HCT116 (cell line): ENCODE results near the gene KLHDC10.

Experiments
- CEBPB ChIP-seq: IDR thresholded peaks from 2 replicates; pipeline ENCODE4 v1.6.1; 2012; ENCODE audit warnings: low read depth
- CTCF ChIP-seq, 3 experiments: fragments of 200-600 bp in 1 of 3; sonication (generic) in 1 of 3; IDR thresholded peaks in 2 of 3; conservative IDR thresholded peaks in 1 of 3; 2 replicates each; pipeline ENCODE4 v1.5.1; 2012 to 2017; ENCODE audit warnings: low read depth in 2 of 3, low read length in 2 of 3, antibody characterized with exemption in 1 of 3, borderline replicate concordance in 1 of 3, control low read depth in 1 of 3, mild to moderate bottlenecking in 1 of 3, mixed read lengths in 1 of 3, mixed run types in 1 of 3, moderate library complexity in 1 of 3; ENCODE audit not compliant: insufficient read depth in 1 of 3
- ELF1 ChIP-seq: IDR thresholded peaks from 2 replicates; pipeline ENCODE4 v1.6.1; 2012; ENCODE audit warnings: low read depth, borderline replicate concordance
- EZH2 ChIP-seq: fragments of 200-600 bp; sonication (generic); IDR thresholded peaks from 2 replicates; pipeline ENCODE4 v1.6.1; 2017; ENCODE audit warnings: antibody characterized with exemption, mixed run types
- EZH2phosphoT487 ChIP-seq: fragments of 200-600 bp; IDR thresholded peaks from 2 replicates; pipeline ENCODE4 v1.6.1; 2018; ENCODE audit warnings: antibody characterized with exemption, borderline replicate concordance
- JUND ChIP-seq: IDR thresholded peaks from 2 replicates; pipeline ENCODE4 v1.6.1; 2012
- MAX ChIP-seq: IDR thresholded peaks from 2 replicates; pipeline ENCODE4 v1.6.1; 2012
- POLR2A ChIP-seq: IDR thresholded peaks from 2 replicates; pipeline ENCODE4 v1.7.0; 2011; ENCODE audit warnings: borderline replicate concordance; ENCODE audit not compliant: insufficient read depth, insufficient read length; ENCODE audit errors: extremely low read depth
- POLR2AphosphoS5 ChIP-seq: IDR thresholded peaks from 2 replicates; pipeline ENCODE4 v1.6.1; 2011; ENCODE audit warnings: mild to moderate bottlenecking, low read depth, low read length, moderate library complexity
- RAD21 ChIP-seq: IDR thresholded peaks from 2 replicates; pipeline ENCODE4 v1.6.1; 2012; ENCODE audit warnings: low read depth, mild to moderate bottlenecking
- SP1 ChIP-seq: IDR thresholded peaks from 2 replicates; pipeline ENCODE4 v1.6.1; 2012; ENCODE audit warnings: low read depth
- YY1 ChIP-seq: IDR thresholded peaks from 2 replicates; pipeline ENCODE4 v1.6.1; 2011; ENCODE audit warnings: low read length, low read depth, moderate library complexity, mild to moderate bottlenecking; ENCODE audit not compliant: insufficient replicate concordance; ENCODE audit errors: extremely low read depth
- ZNF274 ChIP-seq: fragments of 200-500 bp; sonication (Bioruptor generic); IDR thresholded peaks from 2 replicates; pipeline ENCODE4 v1.6.1; 2014; ENCODE audit warnings: mild to moderate bottlenecking, low read depth, low read length, inconsistent platforms
- TF ChIP-seq, protein P1 (sequence below): IDR thresholded peaks from 2 replicates; pipeline ENCODE4 v1.6.1; 2012; ENCODE audit warnings: low read depth

DNA sequence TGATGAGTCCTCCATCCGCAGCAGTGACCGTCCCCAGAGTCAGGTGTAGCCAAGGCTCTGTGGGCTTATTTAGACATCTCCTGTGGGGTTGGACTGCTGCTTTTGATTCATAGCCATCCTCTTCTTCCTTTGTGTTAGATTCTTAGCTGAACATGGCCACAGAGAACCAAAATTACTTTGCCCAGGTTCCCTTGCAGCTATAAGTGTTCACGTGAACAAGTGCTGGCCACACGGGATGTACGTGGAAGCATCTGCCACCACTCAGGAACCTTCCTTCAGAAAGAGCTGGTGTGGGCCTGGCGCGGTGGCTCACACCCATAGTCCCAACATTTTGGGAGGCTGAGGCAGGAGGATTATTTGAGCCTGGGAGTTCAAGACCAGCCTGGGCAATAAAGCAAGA lies 85.8 kb downstream of the KLHDC10 start:
- TF ChIP-seq ZNF274: no peak
- TF ChIP-seq CTCF (IDR thresholded peaks at IDR 0.05 in 2 of 3, conservative IDR thresholded peaks at IDR 0.05 in 1 of 3; ENCODE audit: borderline replicate concordance in 1 of 3, insufficient read depth in 1 of 3, low read depth in 2 of 3, low read length in 2 of 3): no peak
- no peak for TF ChIP-seq EZH2
- no peak for TF ChIP-seq POLR2A
- TF ChIP-seq, protein P1, sequence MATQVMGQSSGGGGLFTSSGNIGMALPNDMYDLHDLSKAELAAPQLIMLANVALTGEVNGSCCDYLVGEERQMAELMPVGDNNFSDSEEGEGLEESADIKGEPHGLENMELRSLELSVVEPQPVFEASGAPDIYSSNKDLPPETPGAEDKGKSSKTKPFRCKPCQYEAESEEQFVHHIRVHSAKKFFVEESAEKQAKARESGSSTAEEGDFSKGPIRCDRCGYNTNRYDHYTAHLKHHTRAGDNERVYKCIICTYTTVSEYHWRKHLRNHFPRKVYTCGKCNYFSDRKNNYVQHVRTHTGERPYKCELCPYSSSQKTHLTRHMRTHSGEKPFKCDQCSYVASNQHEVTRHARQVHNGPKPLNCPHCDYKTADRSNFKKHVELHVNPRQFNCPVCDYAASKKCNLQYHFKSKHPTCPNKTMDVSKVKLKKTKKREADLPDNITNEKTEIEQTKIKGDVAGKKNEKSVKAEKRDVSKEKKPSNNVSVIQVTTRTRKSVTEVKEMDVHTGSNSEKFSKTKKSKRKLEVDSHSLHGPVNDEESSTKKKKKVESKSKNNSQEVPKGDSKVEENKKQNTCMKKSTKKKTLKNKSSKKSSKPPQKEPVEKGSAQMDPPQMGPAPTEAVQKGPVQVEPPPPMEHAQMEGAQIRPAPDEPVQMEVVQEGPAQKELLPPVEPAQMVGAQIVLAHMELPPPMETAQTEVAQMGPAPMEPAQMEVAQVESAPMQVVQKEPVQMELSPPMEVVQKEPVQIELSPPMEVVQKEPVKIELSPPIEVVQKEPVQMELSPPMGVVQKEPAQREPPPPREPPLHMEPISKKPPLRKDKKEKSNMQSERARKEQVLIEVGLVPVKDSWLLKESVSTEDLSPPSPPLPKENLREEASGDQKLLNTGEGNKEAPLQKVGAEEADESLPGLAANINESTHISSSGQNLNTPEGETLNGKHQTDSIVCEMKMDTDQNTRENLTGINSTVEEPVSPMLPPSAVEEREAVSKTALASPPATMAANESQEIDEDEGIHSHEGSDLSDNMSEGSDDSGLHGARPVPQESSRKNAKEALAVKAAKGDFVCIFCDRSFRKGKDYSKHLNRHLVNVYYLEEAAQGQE: no peak
- no peak for TF ChIP-seq JUND
- no peak for TF ChIP-seq CEBPB
- TF ChIP-seq RAD21: no peak
- no peak for TF ChIP-seq YY1
- TF ChIP-seq EZH2phosphoT487: no peak
- no peak for TF ChIP-seq SP1
- no peak for TF ChIP-seq ELF1
- no peak for TF ChIP-seq POLR2AphosphoS5
- no peak for TF ChIP-seq MAX
